Neuron (in vitro differentiated cells): ENCODE results near the gene FCER2.
"Not testable (repeated sequence)": the region's sequence is repeated elsewhere in the genome, so short reads cannot be mapped to it uniquely, and the experiment has no call there.

ENCODE experiments used
- H2AFZ ChIP-seq: one replicate; pipeline ENCODE4 v1.6.1; 2013; ENCODE audit warnings: low read depth, mild to moderate bottlenecking, inconsistent platforms, low read length, moderate library complexity
- H3K27me3 ChIP-seq: one replicate; pipeline ENCODE4 v1.6.1; 2013; ENCODE audit warnings: low read length; ENCODE audit not compliant: insufficient read depth
- H3K36me3 ChIP-seq: one replicate; pipeline ENCODE4 v1.6.1; 2013; ENCODE audit warnings: low read length; ENCODE audit not compliant: insufficient read depth
- H3K4me1 ChIP-seq: one replicate; pipeline ENCODE4 v1.6.1; 2013; ENCODE audit warnings: low read length; ENCODE audit not compliant: insufficient read depth
- H3K4me3 ChIP-seq: 2 replicates; pipeline ENCODE4 v1.5.1; 2013; ENCODE audit warnings: mild to moderate bottlenecking, low read length, moderate library complexity
- H3K9me3 ChIP-seq: one replicate; pipeline ENCODE4 v1.6.1; 2013; ENCODE audit warnings: low read length

Gene FCER2

GRCh38 chr19:7655581-7655980, 46.4 kb downstream of the FCER2 start:
- H3K36me3 ChIP-seq, result no peaks in the 10 kb centered on the region
- H3K27me3 ChIP-seq, result peaks cover 6% of the 10 kb centered on the region
- no peaks in the 10 kb centered on the region for H3K4me1 ChIP-seq
- no peak overlapping the region for H3K4me3 ChIP-seq
- no peak overlapping the region for H2AFZ ChIP-seq
- no peaks in the 10 kb centered on the region for H3K9me3 ChIP-seq

- H3K27me3 ChIP-seq, result peaks cover 10% of the 10 kb centered on the region
Measured at GRCh38 chr19:7654401-7654800, 47.5 kb downstream of the FCER2 start.

DNA sequence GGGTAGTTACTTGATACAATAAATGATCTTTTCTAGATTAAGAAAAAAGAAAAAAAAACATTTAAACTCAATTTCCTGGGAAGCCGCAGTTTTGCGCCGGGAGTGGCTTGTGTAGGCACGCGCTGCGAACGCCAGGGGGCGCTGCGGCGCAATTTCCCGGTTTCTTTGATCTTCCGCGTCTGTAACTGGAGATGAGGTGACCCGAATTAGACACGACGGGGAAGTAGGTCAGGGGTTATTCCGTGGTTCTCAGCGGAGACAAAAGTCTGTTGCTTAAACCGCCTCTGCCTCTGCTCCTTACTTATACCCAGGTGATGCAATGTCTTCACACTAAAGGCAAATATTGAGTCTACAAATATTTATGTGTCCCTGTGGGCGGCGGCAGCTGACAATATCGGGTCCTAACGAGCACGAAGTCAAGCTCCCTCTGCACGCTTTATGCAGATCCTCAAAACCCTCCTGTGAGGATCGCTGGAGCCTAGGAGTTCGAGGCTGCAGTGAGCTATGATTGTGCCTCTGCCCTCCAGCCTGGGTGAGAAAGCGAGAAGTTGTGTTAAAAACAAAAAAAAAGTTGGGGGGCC, 49.8 kb downstream of the FCER2 start:
- Histone ChIP-seq H3K4me1 (no peaks in the 10 kb centered on the region), H2AFZ (no peak overlapping the region), H3K9me3 (no peaks in the 10 kb centered on the region), H3K36me3 (no peaks in the 10 kb centered on the region), H3K4me3 (peak overlapping the region; percentile 18), H3K27me3 (peaks cover 10% of the 10 kb centered on the region)

More at GRCh38 chr19:7654401-7654800, 47.5 kb downstream of the FCER2 start:
- Histone ChIP-seq H3K36me3 (no peaks in the 10 kb centered on the region), H3K4me3 (no peak overlapping the region), H3K9me3 (no peaks in the 10 kb centered on the region), H2AFZ (no peak overlapping the region), H3K4me1 (no peaks in the 10 kb centered on the region)

- Histone ChIP-seq H3K4me3 (no peak overlapping the region), H3K9me3 (no peaks in the 10 kb centered on the region), H2AFZ (no peak overlapping the region), H3K36me3 (no peaks in the 10 kb centered on the region), H3K4me1 (no peaks in the 10 kb centered on the region), H3K27me3 (peaks cover 10% of the 10 kb centered on the region)
Measured at GRCh38 chr19:7650148-7650547, 51.8 kb downstream of the FCER2 start.

DNA sequence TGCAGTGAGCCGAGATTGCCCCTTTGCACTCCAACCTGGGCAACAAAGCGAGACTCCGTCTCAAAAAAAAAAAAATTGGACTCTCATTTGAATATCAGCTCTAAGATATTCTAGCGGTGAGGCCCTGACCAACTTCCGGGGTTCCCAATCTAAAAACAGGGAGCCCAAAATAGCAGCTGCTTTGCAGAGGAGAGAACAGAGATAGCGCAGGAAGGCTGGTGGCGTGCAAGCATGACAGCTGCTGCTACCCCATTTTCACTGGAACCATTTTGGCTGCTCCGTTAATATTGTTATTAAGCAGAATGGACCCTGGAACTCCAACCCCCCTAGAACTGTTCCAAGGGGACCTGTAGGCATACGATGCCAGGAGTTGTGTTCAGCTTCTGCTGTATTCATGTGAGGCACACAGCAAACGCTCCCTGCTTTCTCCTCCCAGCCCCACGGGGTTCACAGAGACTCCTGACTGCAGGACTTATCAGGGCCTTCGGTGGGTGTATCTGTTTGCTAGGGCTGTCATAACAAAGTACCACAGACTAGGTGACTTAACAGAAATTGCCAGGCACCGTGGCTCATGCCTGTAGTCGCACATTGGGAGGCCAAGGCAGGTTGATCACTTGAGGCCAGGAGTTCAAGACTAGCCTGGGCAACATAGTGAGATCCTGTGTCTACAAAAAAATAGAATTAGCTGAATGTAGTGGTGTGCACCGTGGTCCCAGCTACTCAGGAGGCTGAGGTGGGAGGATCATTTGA, 53.5 kb downstream of the FCER2 start:
- no peaks in the 10 kb centered on the region for H3K36me3 ChIP-seq
- H3K27me3 ChIP-seq, result peaks cover 10% of the 10 kb centered on the region
- H3K4me1 ChIP-seq, result no peaks in the 10 kb centered on the region
- H2AFZ ChIP-seq, result no peak overlapping the region
- no peak overlapping the region for H3K4me3 ChIP-seq
- H3K9me3 ChIP-seq, result no peaks in the 10 kb centered on the region

- Histone ChIP-seq H3K9me3 (no peaks in the 10 kb centered on the region), H3K27me3 (peaks cover 10% of the 10 kb centered on the region), H3K4me1 (no peaks in the 10 kb centered on the region), H3K36me3 (no peaks in the 10 kb centered on the region), H2AFZ (no peak overlapping the region), H3K4me3 (no peak overlapping the region)
Measured at GRCh38 chr19:7647156-7647555, 54.8 kb downstream of the FCER2 start.

DNA sequence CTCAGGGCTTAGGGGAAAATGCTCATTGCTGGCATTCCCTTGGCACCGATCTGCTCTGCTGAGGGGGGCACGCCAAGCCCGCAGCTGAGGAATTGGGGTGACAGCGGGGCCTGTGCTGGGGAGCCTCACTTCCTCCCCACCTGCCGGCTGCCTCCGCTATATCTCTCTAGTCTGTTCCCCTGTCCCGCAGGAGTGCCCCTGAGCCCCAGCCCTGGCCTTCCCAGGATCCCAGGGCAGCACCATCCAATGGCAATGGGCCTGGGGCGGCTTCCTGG, 55.6 kb downstream of the FCER2 start:
- H2AFZ ChIP-seq, result no peak overlapping the region
- H3K27me3 ChIP-seq, result peaks cover 10% of the 10 kb centered on the region
- H3K9me3 ChIP-seq, result no peaks in the 10 kb centered on the region
- no peaks in the 10 kb centered on the region for H3K36me3 ChIP-seq
- no peaks in the 10 kb centered on the region for H3K4me1 ChIP-seq
- H3K4me3 ChIP-seq, result no peak overlapping the region

DNA sequence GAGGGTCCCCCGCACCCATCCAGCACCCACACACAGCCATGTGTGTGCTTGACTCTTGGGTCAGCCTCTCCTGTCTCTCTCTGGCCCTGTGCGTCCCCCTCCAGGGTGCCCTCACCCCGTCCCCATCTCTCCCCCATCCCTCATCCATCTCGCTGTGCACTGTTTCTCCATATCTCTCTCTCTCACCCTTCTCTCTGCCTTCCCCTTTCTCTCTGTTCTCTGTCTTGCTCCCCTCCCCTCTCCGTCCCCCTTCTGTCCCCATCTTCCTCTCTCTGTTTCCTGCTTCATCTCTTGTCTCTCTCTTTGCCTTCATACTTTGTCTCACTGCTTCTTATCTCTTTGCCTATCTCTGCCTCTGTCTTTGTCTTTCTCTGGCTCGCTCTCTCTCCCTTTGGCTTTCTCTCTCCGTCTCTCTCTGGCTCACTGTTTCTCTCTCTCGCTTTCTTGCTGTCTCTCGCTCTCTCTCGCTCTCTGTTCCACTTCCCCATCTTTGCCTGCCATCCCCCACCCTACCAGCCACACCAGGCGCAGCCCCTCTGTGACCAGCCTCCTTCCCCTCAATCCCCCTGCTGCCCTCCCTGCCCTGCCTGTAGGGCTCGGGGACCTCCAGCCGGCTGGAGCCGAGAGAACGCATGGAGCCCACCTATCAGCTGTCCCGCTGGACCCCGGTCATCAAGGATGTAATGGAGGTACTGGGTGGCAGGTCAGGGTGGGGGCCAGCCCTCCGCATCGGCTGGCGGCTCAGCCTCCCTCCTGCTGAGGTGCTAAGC, 56.1 kb downstream of the FCER2 start:
- Histone ChIP-seq H3K9me3 (no peaks in the 10 kb centered on the region), H3K27me3 (peaks cover 5% of the 10 kb centered on the region), H2AFZ (no peak overlapping the region), H3K4me3 (no peak overlapping the region), H3K4me1 (no peaks in the 10 kb centered on the region), H3K36me3 (no peaks in the 10 kb centered on the region)

DNA sequence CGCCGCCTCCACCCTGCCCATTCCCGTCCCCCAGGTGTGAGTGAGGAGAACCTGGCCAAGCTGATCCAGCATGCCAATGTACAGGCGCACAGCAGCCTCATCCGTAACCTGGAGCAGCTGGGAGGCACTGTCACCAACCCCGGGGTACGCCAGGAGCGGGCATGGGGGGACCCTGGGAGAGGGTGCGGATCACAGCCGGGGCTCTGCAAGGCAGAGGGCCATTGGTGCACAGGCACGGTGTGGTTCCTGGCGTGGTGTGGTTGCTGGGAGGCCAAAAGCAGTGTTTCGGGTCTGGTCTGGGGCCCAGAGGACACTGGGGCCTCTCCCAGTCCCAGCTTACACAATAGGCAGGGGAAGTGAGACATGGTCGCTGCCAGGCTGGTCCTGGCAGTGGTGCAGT, 56.8 kb downstream of the FCER2 start:
- H2AFZ ChIP-seq, result no peak overlapping the region
- no peak overlapping the region for H3K4me3 ChIP-seq
- no peaks in the 10 kb centered on the region for H3K9me3 ChIP-seq
- peaks cover 1% of the 10 kb centered on the region for H3K27me3 ChIP-seq
- no peaks in the 10 kb centered on the region for H3K4me1 ChIP-seq
- no peaks in the 10 kb centered on the region for H3K36me3 ChIP-seq

DNA sequence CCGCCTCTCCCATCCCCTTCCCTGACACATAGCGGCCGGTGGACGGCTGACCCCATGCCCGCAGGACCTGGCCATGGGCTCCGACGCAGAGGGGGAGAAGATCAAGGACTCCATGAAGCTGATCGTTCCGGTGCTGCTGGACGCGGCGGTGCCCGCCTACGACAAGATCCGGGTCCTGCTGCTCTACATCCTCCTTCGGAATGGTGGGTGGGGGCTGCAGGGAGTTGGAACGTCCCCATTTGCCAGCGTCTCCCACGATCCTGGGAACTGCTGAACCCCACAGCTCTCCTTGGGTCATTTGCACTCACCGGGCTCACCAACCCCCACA, 57.4 kb downstream of the FCER2 start:
- Histone ChIP-seq H3K27me3 (no peaks in the 10 kb centered on the region), H3K4me1 (no peaks in the 10 kb centered on the region), H3K9me3 (no peaks in the 10 kb centered on the region), H2AFZ (no peak overlapping the region), H3K36me3 (no peaks in the 10 kb centered on the region), H3K4me3 (no peak overlapping the region)

GRCh38 chr19:7643629-7644549, 58.0 kb downstream of the FCER2 start:
- H3K9me3 ChIP-seq, H3K36me3 ChIP-seq, H3K4me1 ChIP-seq, H3K27me3 ChIP-seq, H2AFZ ChIP-seq, H3K4me3 ChIP-seq: not testable (repeated sequence)

DNA sequence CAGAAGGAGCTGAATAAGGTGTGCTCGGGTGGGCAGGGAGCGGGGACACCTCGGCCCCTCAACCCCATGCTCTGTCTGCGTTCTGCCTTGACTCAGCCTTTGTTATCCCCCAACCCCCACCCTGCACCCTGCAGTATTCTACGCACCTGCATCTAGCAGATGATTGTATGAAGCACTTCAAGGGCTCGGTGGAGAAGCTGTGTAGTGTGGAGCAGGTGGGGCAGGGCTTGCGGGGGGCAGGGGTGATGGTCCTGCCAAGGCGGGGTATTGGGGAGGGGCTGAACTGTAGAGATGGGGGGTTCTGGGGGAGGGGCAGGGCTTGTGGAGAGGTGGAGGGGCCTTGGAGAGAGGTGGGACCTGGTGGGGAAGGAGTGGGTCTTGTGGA, 58.9 kb downstream of the FCER2 start:
- Histone ChIP-seq H2AFZ (no peak overlapping the region), H3K9me3 (no peaks in the 10 kb centered on the region), H3K36me3 (no peaks in the 10 kb centered on the region), H3K27me3 (no peaks in the 10 kb centered on the region), H3K4me1 (no peaks in the 10 kb centered on the region), H3K4me3 (no peak overlapping the region)
